NCI-H345 treated with DMSO at 0.1 percent for 48 hours (cell line): ENCODE results near the gene TMEM150A.
A peak's percentile ranks its signal among the peaks of the same experiment; 100 is the strongest.
"Not testable (repeated sequence)": the region's sequence is repeated elsewhere in the genome, so short reads cannot be mapped to it uniquely, and the experiment has no call there.

Source experiments
- DNase-seq: peaks from one replicate; lab custom pipeline; 2025; ENCODE audit not compliant: unreplicated experiment; lab: John Stamatoyannopoulos, UW

TMEM150A gene

DNA sequence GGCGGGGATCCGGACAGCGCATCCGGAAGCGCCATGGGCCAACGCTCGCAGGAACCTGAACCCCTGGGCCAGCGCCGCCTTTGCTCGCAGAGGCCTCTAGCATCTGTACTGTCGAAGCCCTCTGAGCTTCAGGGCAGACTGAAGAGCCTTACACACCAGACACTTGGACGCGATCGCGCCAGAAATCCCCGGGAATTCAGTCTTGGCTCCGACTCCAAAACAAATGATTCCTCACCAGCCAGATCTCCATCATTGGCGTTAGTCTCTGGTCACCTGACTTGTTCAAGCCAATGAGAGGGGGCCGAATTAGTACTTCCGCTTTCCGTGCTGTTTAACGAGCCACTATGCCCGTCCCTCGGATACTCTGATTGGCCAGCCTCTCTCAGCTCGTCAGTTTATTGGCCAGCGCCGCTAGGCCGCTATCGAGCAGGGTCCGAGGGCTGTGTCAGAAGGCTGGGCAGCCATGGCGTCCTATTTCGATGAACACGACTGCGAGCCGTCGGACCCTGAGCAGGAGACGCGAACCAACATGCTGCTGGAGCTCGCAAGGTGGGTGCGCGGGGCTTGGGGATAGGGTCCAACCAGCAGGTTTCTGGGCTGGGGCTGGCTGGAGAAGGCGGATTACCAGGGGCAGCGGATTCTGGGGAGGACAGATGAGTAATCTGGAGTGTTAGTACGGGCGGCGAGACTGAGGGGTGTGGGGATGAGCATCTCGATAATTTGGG is 7.0 kb downstream of the TMEM150A start, which contains the start of gene RNF181:
RNF181 (plus strand) TSS at position 445 of the 725 bp plus-strand sequence; CDS start at position 464, 19 bp downstream.
- peak; percentile 96 for DNase-seq

GRCh38 chr2:85594715-85595300 is 7.7 kb downstream of the TMEM150A start:
- DNase-seq, result no peak

DNA sequence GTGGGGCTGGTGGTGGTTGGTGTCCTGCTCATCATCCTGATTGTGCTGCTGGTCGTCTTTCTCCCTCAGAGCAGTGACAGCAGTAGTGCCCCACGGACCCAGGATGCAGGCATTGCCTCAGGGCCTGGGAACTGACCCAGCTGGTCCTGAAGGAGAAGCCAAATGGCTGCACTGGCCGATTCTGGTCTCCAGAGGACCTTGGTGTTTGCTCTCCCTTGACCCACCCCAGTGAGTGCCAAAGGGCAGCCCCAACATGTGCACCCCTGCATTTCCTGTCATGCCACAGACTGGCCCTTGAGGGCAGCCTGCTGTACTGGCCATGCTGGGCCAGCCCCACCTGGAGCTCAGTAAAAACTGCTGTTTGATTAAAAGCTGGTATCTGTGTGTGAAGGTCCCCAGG is 9.5 kb downstream of the TMEM150A start:
- DNase-seq, result no peak

DNA sequence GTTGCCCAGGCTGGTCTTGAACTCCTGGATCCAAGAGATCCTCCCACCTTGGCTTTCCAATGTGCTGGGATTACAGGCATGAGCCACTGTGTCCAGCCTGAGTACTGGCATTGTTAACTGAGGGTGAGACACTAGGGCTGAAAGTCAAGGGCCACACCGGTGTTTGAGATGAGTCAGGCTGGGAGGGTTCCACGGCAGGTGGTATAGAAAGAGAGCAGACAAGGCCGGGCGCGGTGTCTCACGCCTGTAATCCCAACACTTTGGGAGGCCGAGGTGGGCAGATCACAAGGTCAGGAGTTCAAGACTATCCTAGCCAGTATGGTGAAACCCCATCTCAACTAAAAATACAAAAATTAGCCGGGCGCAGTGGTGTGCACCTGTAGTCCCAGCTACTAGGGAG is 10.2 kb downstream of the TMEM150A start:
- not testable (repeated sequence) for DNase-seq

GRCh38 chr2:85591563-85591962 is 10.9 kb downstream of the TMEM150A start:
- DNase-seq, result no peak

GRCh38 chr2:85590950-85591349 is 11.5 kb downstream of the TMEM150A start:
- DNase-seq, result no peak

GRCh38 chr2:85589982-85590791 is 12.3 kb downstream of the TMEM150A start:
- DNase-seq, result no peak

DNA sequence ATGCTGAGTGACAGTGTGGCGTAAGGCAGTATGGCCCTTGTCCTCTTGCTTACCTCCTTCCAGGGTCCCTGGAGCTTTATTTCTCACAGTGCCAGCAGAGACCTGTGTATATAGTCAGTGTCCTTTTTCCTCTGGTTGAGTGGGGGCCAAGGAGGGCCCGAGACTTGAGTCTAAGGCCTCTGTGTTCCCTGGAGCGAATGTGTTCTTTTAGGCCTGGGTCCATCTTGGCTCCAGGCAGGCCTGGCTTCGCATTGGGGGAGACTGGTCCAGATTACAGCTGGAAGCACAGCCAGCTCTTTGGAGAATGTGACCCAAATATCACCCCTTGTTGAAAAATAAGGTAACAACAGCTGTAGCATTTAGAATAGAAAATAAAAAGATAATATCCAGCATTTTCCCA is 13.3 kb downstream of the TMEM150A start:
- no peak for DNase-seq

GRCh38 chr2:85588645-85589044 is 13.9 kb downstream of the TMEM150A start:
- no peak for DNase-seq

GRCh38 chr2:85588236-85588635 is 14.3 kb downstream of the TMEM150A start:
- DNase-seq, result no peak

DNA sequence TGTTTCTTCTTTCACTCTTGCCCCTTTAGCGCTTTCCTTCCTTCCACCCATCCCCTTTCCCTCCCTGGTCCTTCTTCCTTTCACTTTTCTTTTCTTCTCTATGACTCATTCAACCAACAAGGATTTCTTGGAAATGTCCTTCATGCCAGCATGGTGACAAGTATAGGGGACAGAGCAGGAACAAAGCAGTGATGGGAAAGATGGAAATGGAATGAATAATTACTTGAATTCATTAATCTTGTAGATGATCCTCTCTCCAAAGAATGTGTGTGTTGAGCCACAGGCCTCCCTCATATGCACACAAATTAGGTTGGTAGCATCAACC is 16.8 kb downstream of the TMEM150A start:
- no peak for DNase-seq

DNA sequence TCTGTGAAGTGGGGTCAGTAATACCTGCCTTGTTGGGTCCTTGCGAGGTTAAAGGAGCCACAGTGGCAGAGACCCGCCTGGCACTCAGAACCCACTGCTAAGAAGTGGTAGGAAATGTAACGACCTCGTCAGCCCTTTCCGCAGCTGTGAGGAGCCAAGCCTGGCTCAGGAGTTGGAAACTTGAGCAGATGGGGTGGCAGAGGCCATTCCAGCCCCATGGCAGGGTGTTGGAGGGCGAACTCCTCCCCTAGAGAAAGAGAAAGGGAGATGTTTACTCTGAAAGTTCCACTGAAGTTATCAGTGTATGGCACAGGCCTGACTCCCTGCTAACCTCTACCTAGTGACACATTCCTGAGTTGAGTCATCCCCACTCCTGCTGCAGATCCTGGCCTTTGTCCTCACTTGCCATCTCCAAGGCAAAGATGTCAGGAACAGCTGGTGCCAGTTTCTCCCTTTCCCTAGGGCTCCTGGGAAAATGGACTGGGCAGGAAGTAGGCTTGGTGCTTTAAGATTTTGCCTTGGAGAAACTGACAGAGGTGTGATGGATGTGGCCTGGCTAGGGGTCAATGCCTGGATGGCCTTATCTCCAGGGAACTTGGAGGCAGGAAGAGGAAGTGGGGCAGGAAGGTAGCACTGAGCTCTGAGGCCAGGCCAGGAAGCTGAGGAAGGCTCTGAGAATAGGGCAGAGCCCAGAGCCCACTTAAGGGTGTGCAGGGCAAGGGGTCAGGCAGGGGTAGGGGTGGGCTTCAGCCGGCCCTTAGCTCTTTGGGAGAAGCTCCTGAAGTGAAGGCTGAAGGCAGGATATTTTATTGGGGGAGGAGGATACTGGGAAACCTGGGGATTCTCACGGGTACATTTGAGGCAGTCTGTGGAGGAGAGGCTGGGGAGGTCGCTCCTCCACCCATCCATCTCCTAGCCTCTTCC is 17.4 kb downstream of the TMEM150A start:
- DNase-seq, result no peak

GRCh38 chr2:85584354-85584856 is 18.1 kb downstream of the TMEM150A start, which contains the start of gene VAMP5:
TSS of gene VAMP5 (plus strand) at chr2:85584431. CDS start at chr2:85584491, 60 bp downstream.
- DNase-seq, result no peak

- no peak for DNase-seq
Observed at GRCh38 chr2:85583667-85584353, 18.7 kb downstream of the TMEM150A start.

DNA sequence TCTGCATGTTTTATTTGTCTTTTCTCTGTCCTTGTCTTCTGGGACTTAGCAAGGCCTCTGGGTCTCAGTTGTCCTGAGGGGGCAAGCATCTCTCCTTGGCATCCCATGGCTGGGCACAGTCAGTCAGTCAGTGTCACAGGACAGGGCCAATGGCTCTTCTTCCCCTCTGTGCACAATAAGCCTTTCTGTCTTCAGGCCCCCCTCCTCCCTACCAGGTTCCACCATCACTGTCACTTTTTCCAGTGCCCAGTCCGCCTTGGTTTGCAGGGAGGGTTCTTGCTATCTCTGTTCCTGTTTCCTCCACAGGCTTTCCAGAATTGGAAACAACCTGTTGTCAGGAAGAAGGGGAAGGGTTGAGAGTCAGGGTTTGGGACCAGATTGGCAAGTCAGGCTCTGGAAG is 20.0 kb downstream of the TMEM150A start:
- DNase-seq, result no peak

DNA sequence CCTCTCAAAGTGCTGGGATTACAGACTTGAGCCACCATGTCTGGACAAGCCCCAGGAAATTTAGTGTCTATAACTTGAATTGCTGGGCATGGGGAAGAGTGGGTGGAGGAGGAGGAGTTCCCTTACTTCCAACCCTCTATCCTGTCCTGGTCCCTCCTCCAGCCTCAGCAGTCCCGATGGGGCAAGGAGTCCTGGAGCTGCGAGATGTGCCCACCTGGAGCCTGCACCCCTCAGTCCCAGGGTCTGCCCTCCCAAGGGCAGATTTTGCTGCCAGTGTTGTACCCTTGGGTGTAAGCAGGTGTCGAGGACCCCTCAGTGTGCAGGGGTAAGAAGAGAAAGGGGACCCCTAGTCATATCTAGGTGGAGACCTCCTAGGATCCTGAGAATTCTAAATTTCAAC is 22.3 kb downstream of the TMEM150A start:
- no peak for DNase-seq

- no peak for DNase-seq
Observed at GRCh38 chr2:85579266-85579935, 23.1 kb downstream of the TMEM150A start.

DNA sequence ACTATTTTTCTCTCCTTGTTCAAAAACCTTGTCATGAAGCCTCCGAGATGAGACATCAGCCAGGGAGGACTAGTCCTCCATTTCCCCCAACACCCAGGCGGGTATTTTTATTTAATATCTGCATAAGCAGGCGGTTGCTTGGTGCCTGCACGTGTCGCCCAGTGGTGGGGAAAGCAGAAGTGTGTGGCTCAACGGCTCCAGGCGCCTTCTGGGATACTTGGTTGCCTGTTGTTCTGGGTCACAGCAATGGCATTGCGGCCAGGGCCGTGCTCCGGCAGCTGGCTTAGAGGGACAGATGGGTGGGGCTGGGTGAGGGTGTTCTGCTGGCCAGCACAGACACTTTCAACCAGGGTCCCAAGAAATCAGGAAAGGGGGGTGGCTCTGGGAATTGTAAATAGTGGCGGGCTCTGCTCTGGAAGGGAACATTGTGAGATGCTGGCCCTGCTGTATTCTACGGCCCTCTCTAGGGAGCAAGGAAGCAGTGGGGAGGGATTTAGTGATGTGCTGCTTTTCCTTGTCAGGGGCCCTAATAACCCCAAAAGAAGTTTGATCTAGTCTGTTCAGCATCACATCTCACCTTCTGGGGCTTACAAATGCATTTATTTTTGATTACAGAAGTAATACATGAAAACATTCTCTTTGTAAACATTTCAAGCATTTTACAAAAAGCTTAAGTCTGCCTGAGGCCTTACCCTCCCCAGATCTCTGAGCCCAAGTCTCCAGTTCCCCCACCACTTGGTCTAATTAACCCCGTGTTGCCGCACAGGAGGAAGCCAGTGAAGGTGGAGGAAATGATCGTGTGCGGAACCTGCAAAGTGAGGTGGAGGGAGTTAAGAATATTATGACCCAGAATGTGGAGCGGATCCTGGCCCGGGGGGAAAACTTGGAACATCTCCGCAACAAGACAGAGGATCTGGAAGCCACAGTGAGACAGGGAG is 24.0 kb downstream of the TMEM150A start:
- no peak for DNase-seq
